ENCODE results near the gene KCNH5.

The KCNH5 gene

GRCh38 chr14:62682208-62682607 is 363.1 kb downstream of the KCNH5 start:
- Histone ChIP-seq H3K4me1 (ENCODE audit: insufficient read depth, low read length) (no peaks in the 10 kb centered on the region), H3K36me3 (ENCODE audit: insufficient read depth, low read length) (no peaks in the 10 kb centered on the region), H3K9ac (ENCODE audit: low read depth, low read length) (no peak overlapping the region), H3K9me3 (ENCODE audit: control insufficient read depth, insufficient read depth, low read length) (no peaks in the 10 kb centered on the region)

DNA sequence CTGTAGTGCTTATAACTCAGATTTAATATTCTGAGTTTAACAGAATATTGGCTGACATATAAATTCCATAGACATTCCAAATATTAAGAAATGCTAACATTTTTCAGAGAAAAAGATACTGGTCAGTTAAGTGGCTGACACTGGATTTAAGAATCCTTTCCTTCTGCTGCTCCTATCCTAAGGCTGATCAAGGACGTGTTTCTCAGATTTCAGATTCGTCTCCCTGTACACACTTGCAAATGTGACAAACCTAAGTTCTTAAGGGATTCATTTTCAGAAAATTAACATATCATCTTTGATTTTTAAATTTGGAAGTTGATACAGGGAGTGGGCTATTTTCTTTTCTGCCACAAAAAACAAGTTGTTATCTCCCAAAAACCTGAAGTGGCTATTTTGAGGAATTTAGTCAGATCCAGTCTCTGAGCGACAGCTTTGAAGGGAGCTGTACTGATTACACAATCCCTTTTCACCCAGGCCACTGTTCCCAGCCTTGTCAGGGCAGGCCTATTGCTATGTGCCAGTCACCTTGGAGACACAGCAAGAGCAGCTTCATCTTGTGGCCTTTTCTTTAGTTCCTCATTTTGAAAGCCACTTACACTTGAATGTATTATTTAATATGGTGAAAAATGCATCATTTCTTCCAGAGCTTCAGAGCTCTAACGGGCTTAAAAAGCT is 370.6 kb downstream of the KCNH5 start:
- no peaks in the 10 kb centered on the region for H3K9me3 ChIP-seq (ENCODE audit: control insufficient read depth, insufficient read depth, low read length)
- H3K36me3 ChIP-seq (ENCODE audit: insufficient read depth, low read length): no peaks in the 10 kb centered on the region
- no peaks in the 10 kb centered on the region for H3K4me1 ChIP-seq (ENCODE audit: insufficient read depth, low read length)
- H3K9ac ChIP-seq (ENCODE audit: low read depth, low read length): no peak overlapping the region

DNA sequence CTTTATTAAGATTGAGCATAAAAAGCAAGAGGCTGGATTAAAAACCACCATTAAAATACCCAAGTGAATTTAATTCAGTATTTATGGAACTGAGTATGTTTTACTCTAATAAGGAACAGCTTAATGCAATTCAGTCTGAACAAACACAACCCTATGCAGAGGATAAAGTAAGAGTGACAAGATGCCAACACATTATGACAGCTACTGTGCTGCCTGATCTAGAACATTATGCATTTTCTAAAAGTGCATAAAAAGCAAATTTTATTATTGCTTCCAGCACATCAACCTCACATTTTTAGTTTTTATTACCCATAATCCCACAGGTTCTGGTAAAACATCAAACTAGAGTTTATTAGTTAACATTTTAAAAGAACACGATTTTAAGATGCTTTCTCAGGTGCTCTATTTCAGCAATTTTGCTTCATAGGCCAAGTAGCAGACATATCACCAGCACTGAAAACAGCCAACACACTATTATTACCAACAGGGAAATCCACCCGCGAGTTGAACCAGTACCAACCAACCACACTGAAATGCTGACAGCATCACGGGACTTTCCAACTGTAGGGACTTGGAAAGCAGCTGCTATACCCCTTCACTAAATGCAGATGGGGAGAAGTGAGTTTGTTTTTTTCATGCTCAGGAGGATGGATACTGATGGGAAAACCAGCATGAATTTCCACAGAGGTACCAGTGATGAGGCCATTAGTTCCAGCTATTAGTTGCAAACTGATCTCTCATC is 372.1 kb downstream of the KCNH5 start:
- Histone ChIP-seq H3K4me1 (ENCODE audit: insufficient read depth, low read length) (no peaks in the 10 kb centered on the region), H3K36me3 (ENCODE audit: insufficient read depth, low read length) (no peaks in the 10 kb centered on the region), H3K9me3 (ENCODE audit: control insufficient read depth, insufficient read depth, low read length) (no peaks in the 10 kb centered on the region), H3K9ac (ENCODE audit: low read depth, low read length) (no peak overlapping the region)

- Histone ChIP-seq H3K9me3 (ENCODE audit: control insufficient read depth, insufficient read depth, low read length) (no peaks in the 10 kb centered on the region), H3K9ac (ENCODE audit: low read depth, low read length) (no peak overlapping the region), H3K36me3 (ENCODE audit: insufficient read depth, low read length) (no peaks in the 10 kb centered on the region), H3K4me1 (ENCODE audit: insufficient read depth, low read length) (no peaks in the 10 kb centered on the region)
Measured at GRCh38 chr14:62670526-62670925, 374.7 kb downstream of the KCNH5 start.

DNA sequence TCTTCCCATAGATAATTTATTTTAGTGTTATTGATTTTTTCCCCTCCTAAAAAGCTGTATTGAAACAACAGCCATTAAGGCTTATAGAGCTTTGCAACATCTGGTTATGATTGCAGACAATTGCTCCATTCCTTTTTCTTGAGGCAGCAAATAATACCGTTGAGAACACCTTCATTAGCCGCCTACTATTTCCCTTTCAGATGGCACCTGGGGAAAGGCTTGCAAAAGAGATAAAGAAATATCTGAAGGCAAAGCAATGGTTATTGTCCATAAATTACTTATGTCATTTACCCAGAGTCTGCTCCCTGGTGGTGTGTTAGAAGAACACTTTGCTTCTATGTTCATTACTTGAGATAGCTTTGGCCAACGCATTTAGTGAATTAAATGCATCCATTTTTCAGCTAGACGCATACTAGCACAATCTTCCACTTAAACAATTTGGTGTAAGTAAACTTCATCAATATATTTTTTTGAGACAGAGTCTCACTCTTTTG is 377.8 kb downstream of the KCNH5 start:
- Histone ChIP-seq H3K4me1 (ENCODE audit: insufficient read depth, low read length) (0 out of 2 replicates have a peak, but pooled peaks cover 3% of the 10 kb centered on the region), H3K36me3 (ENCODE audit: insufficient read depth, low read length) (no peaks in the 10 kb centered on the region), H3K9ac (ENCODE audit: low read depth, low read length) (no peak overlapping the region), H3K9me3 (ENCODE audit: control insufficient read depth, insufficient read depth, low read length) (no peaks in the 10 kb centered on the region)

- H3K4me1 ChIP-seq (ENCODE audit: insufficient read depth, low read length): 0 out of 2 replicates have a peak, but pooled peaks cover 3% of the 10 kb centered on the region
- H3K9ac ChIP-seq (ENCODE audit: low read depth, low read length): no peak overlapping the region
- no peaks in the 10 kb centered on the region for H3K36me3 ChIP-seq (ENCODE audit: insufficient read depth, low read length)
- no peaks in the 10 kb centered on the region for H3K9me3 ChIP-seq (ENCODE audit: control insufficient read depth, insufficient read depth, low read length)
Measured at GRCh38 chr14:62665286-62665685, 380.0 kb downstream of the KCNH5 start.

DNA sequence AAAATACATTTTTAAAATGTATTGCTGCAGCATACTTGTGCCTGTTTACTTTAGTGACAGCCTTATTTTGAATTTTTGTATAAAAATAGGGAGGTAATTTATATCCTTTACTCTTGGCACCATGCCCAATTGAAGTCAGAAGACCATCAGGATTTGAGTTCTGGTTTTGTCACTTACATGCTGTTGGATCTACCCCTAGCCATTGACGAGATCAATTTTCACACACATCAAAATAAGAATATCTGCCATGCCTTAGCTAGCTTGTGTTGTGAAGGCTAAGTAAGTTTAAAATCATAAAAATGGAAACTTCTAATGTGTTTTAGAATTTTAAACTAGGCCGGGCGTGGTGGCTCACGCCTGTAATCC is 381.8 kb downstream of the KCNH5 start:
- Histone ChIP-seq H3K4me1 (ENCODE audit: insufficient read depth, low read length) (peaks cover 3% of the 10 kb centered on the region; the same call in 1 of the 2 replicates), H3K9me3 (ENCODE audit: control insufficient read depth, insufficient read depth, low read length) (no peaks in the 10 kb centered on the region), H3K36me3 (ENCODE audit: insufficient read depth, low read length) (no peaks in the 10 kb centered on the region), H3K9ac (ENCODE audit: low read depth, low read length) (no peak overlapping the region)

DNA sequence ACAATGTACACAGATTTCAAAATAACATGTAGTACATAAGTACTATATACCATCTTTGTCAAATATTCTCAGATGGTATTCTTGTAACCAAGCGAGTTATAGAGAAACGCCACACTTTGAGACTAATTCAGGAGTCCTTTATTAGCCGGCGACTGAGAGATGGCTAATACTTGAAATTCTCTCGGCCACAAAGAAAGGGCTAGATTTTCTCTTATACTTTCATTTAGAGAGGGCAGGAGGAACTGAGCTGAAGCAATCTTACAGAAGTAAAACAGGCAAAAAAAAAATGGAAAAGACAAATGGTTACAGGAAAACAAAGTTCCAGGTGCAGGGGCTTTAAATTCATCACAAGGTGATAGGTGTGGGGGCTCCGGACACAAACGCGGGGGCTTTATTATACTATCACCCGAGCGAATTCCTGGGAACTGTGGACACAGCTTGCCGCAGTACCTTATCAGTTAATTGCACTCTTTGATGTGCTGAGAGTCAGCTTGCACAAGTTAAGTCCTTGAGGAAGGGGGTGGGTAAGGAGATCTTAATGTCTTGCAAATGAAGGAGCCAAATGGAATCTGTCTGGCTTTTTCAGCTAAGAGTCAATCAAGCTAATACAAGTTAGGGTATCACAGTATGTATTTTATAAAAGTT is 382.3 kb downstream of the KCNH5 start:
- no peaks in the 10 kb centered on the region for H3K36me3 ChIP-seq (ENCODE audit: insufficient read depth, low read length)
- peaks cover 8% of the 10 kb centered on the region; the same call in 1 of the 2 replicates for H3K4me1 ChIP-seq (ENCODE audit: insufficient read depth, low read length)
- no peak overlapping the region; the same call in 1 of the 2 replicates for H3K9ac ChIP-seq (ENCODE audit: low read depth, low read length)
- H3K9me3 ChIP-seq (ENCODE audit: control insufficient read depth, insufficient read depth, low read length): no peaks in the 10 kb centered on the region

- Histone ChIP-seq H3K9me3 (ENCODE audit: control insufficient read depth, insufficient read depth, low read length) (no peaks in the 10 kb centered on the region), H3K9ac (ENCODE audit: low read depth, low read length) (no peak overlapping the region), H3K4me1 (ENCODE audit: insufficient read depth, low read length) (peaks cover 16% of the 10 kb centered on the region), H3K36me3 (ENCODE audit: insufficient read depth, low read length) (no peaks in the 10 kb centered on the region)
Measured at GRCh38 chr14:62661818-62662217, 383.4 kb downstream of the KCNH5 start.

GRCh38 chr14:62658631-62659030 is 386.6 kb downstream of the KCNH5 start:
- Histone ChIP-seq H3K9me3 (ENCODE audit: control insufficient read depth, insufficient read depth, low read length) (no peaks in the 10 kb centered on the region), H3K36me3 (ENCODE audit: insufficient read depth, low read length) (no peaks in the 10 kb centered on the region), H3K4me1 (ENCODE audit: insufficient read depth, low read length) (peaks cover 18% of the 10 kb centered on the region), H3K9ac (ENCODE audit: low read depth, low read length) (no peak overlapping the region)

- Histone ChIP-seq H3K36me3 (ENCODE audit: insufficient read depth, low read length) (no peaks in the 10 kb centered on the region), H3K9ac (ENCODE audit: low read depth, low read length) (no peak overlapping the region), H3K4me1 (ENCODE audit: insufficient read depth, low read length) (peaks cover 15% of the 10 kb centered on the region), H3K9me3 (ENCODE audit: control insufficient read depth, insufficient read depth, low read length) (no peaks in the 10 kb centered on the region)
Measured at GRCh38 chr14:62657376-62657775, 387.9 kb downstream of the KCNH5 start.

DNA sequence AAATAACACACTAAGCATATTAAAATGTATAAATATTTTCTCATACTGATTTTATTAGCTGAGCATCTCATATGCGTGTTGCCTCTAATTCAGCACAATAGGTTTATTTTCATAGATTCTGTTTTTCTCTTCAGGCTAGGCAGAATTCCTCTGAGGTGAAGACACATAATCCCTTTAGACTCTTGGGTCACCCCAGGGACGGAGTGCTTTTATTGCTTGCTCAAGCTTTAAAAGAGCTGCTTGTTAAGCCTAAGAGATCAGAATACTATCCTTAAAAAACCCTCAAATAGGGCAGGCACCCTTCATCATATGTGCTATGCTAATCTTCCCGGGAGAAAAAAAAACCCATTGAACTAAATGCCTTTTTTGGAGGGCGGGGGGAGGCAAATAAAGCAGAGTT is 390.1 kb downstream of the KCNH5 start:
- Histone ChIP-seq H3K36me3 (ENCODE audit: insufficient read depth, low read length) (no peaks in the 10 kb centered on the region), H3K9me3 (ENCODE audit: control insufficient read depth, insufficient read depth, low read length) (no peaks in the 10 kb centered on the region), H3K4me1 (ENCODE audit: insufficient read depth, low read length) (peaks cover 15% of the 10 kb centered on the region), H3K9ac (ENCODE audit: low read depth, low read length) (no peak overlapping the region)

- H3K36me3 ChIP-seq (ENCODE audit: insufficient read depth, low read length): no peaks in the 10 kb centered on the region
- H3K4me1 ChIP-seq (ENCODE audit: insufficient read depth, low read length): peaks cover 15% of the 10 kb centered on the region
- no peaks in the 10 kb centered on the region for H3K9me3 ChIP-seq (ENCODE audit: control insufficient read depth, insufficient read depth, low read length)
- H3K9ac ChIP-seq (ENCODE audit: low read depth, low read length): no peak overlapping the region
Measured at GRCh38 chr14:62654641-62655040, 390.6 kb downstream of the KCNH5 start.

Data from ES-I3 (cell line).